ENCODE results near the gene HTRA3. TPM values are rescaled to one million over a fixed set of nuclear protein-coding genes. Genes with fewer than 3 reads are reported as not detected.

HTRA3 gene
- polyA plus RNA-seq, 1 donor from 2014 or later = not detected

GRCh38 chr4:8238515-8239053 lies 31.0 kb upstream of the HTRA3 start:
- H3F3A ChIP-seq (ENCODE audit: insufficient read depth, low read length, poor library complexity, severe bottlenecking) = no peaks in the 10 kb centered on the region
- no peaks in the 10 kb centered on the region for H3K9me3 ChIP-seq (ENCODE audit: low read length)
- H3K36me3 ChIP-seq (ENCODE audit: insufficient read depth, low read length) = no peaks in the 10 kb centered on the region
- no peak overlapping the region for H3K4me2 ChIP-seq (ENCODE audit: low read length)
- no peaks in the 10 kb centered on the region for H3K27me3 ChIP-seq (ENCODE audit: insufficient read depth, low read depth, low read length)
- TF ChIP-seq REST (IDR thresholded peaks at IDR 0.05; ENCODE audit: borderline replicate concordance) = no peak
- no peak for TF ChIP-seq SMC3 (conservative IDR thresholded peaks at IDR 0.05; ENCODE audit: poor library complexity)
- no peaks in the 10 kb centered on the region for H3K79me2 ChIP-seq (replicated peaks; ENCODE audit: insufficient read depth, low read length)
- H4K20me1 ChIP-seq (ENCODE audit: insufficient read depth) = no peaks in the 10 kb centered on the region
- H2AFZ ChIP-seq (ENCODE audit: low read depth, low read length) = no peak overlapping the region
- no peak overlapping the region for H3K27ac ChIP-seq (ENCODE audit: low read length)
- no peaks in the 10 kb centered on the region for H3K9me2 ChIP-seq (ENCODE audit: insufficient read depth, low read length)
- no peak overlapping the region for H3K4me3 ChIP-seq (ENCODE audit: low read length)
- H3K9ac ChIP-seq (ENCODE audit: low read length) = no peak overlapping the region

GRCh38 chr4:8239226-8239625 lies 30.3 kb upstream of the HTRA3 start:
- no peaks in the 10 kb centered on the region for H3K27me3 ChIP-seq (ENCODE audit: insufficient read depth, low read depth, low read length)
- no peak overlapping the region for H3K27ac ChIP-seq (ENCODE audit: low read length)

More at GRCh38 chr4:8239226-8239625, 30.3 kb upstream of the HTRA3 start:
- Histone ChIP-seq H4K20me1 (ENCODE audit: insufficient read depth) (no peaks in the 10 kb centered on the region), H3K9ac (ENCODE audit: low read length) (no peak overlapping the region), H3K36me3 (ENCODE audit: insufficient read depth, low read length) (no peaks in the 10 kb centered on the region), H3K9me3 (ENCODE audit: low read length) (no peaks in the 10 kb centered on the region), H3K9me2 (ENCODE audit: insufficient read depth, low read length) (no peaks in the 10 kb centered on the region), H3F3A (ENCODE audit: insufficient read depth, low read length, poor library complexity, severe bottlenecking) (no peaks in the 10 kb centered on the region), H2AFZ (ENCODE audit: low read depth, low read length) (no peak overlapping the region), H3K79me2 (replicated peaks; ENCODE audit: insufficient read depth, low read length) (no peaks in the 10 kb centered on the region), H3K4me3 (ENCODE audit: low read length) (no peak overlapping the region), H3K4me2 (ENCODE audit: low read length) (no peak overlapping the region)
- no peak for TF ChIP-seq CTCF (IDR thresholded peaks at IDR 0.05; ENCODE audit: poor library complexity, severe bottlenecking)
- no peak for TF ChIP-seq SMC3 (conservative IDR thresholded peaks at IDR 0.05; ENCODE audit: poor library complexity)
- TF ChIP-seq MXI1 (conservative IDR thresholded peaks at IDR 0.05; ENCODE audit: poor library complexity, severe bottlenecking) = no peak
- no peak for TF ChIP-seq TAF1 (IDR thresholded peaks at IDR 0.05; ENCODE audit: low read depth)
- no peak for TF ChIP-seq POLR2AphosphoS5 (IDR thresholded peaks at IDR 0.05)
- TF ChIP-seq REST (IDR thresholded peaks at IDR 0.05; ENCODE audit: borderline replicate concordance) = no peak
- TF ChIP-seq EP300 (conservative IDR thresholded peaks at IDR 0.05; ENCODE audit: poor library complexity, severe bottlenecking) = no peak
- no peak for TF ChIP-seq RAD21 (conservative IDR thresholded peaks at IDR 0.05)
- no peak for TF ChIP-seq EZH2 (IDR thresholded peaks at IDR 0.05; ENCODE audit: borderline replicate concordance, insufficient read depth, low read length, poor library complexity, severe bottlenecking)

Data from neural cell (in vitro differentiated cells).